HG03103 (cell line): ENCODE data around the gene FAM3A.
"Not testable (repeated sequence)": the region's sequence is repeated elsewhere in the genome, so short reads cannot be mapped to it uniquely, and the experiment has no call there.

Experiments used
- ATAC-seq: cut with Tn5 transposase; IDR thresholded peaks from one replicate; pipeline ENCODE4 v1.9.1; 2021; ENCODE audit warnings: low read depth; ENCODE audit not compliant: unreplicated experiment

The FAM3A gene

GRCh38 chrX:154506483-154507332 lies 9.3 kb downstream of the FAM3A start:
- ATAC-seq = no peak

GRCh38 chrX:154505734-154506133 lies 10.3 kb downstream of the FAM3A start:
- ATAC-seq = no peak

GRCh38 chrX:154502989-154503388 lies 13.0 kb downstream of the FAM3A start:
- ATAC-seq = no peak

- ATAC-seq = no peak
Measured at GRCh38 chrX:154502098-154502497, 13.9 kb downstream of the FAM3A start.

- ATAC-seq = not testable (repeated sequence)
Measured at GRCh38 chrX:154501423-154501822, 14.6 kb downstream of the FAM3A start.

GRCh38 chrX:154496591-154497137 lies 19.4 kb downstream of the FAM3A start:
- not testable (repeated sequence) for ATAC-seq

GRCh38 chrX:154495472-154495922 lies 20.5 kb downstream of the FAM3A start:
- ATAC-seq = no peak

- ATAC-seq = no peak
Measured at GRCh38 chrX:154494715-154495114, 21.3 kb downstream of the FAM3A start.

- peak; percentile 62 for ATAC-seq
Measured at GRCh38 chrX:154490414-154491083, 25.5 kb downstream of the FAM3A start, which contains the start of gene SLC10A3. TSS of gene SLC10A3 (minus strand) at chrX:154490629. CDS start at chrX:154488940, 1,689 bp downstream.

- no peak for ATAC-seq
Measured at GRCh38 chrX:154490021-154490413, 26.0 kb downstream of the FAM3A start.

GRCh38 chrX:154489182-154489581 lies 26.9 kb downstream of the FAM3A start:
- ATAC-seq = no peak

- ATAC-seq = no peak
Measured at GRCh38 chrX:154488336-154489075, 27.5 kb downstream of the FAM3A start.

- ATAC-seq = no peak
Measured at GRCh38 chrX:154487518-154488290, 28.3 kb downstream of the FAM3A start.

GRCh38 chrX:154486396-154487207 lies 29.4 kb downstream of the FAM3A start, which contains the start of gene UBL4A:
TSS of gene UBL4A (minus strand) at chrX:154486615. CDS start at chrX:154486584, 31 bp downstream.
- ATAC-seq = no peak

- no peak for ATAC-seq
Measured at GRCh38 chrX:154486052-154486395, 30.0 kb downstream of the FAM3A start.

- ATAC-seq = no peak
Measured at GRCh38 chrX:154485150-154486051, 30.6 kb downstream of the FAM3A start.

GRCh38 chrX:154484255-154485149 lies 31.5 kb downstream of the FAM3A start:
- no peak for ATAC-seq
